ENCODE data around the gene TK1. TPM values are rescaled to one million over a fixed set of nuclear protein-coding genes. Genes with fewer than 3 reads are reported as not detected.

Gene TK1
- total RNA-seq, 1 donor = 87.2 TPM

DNA sequence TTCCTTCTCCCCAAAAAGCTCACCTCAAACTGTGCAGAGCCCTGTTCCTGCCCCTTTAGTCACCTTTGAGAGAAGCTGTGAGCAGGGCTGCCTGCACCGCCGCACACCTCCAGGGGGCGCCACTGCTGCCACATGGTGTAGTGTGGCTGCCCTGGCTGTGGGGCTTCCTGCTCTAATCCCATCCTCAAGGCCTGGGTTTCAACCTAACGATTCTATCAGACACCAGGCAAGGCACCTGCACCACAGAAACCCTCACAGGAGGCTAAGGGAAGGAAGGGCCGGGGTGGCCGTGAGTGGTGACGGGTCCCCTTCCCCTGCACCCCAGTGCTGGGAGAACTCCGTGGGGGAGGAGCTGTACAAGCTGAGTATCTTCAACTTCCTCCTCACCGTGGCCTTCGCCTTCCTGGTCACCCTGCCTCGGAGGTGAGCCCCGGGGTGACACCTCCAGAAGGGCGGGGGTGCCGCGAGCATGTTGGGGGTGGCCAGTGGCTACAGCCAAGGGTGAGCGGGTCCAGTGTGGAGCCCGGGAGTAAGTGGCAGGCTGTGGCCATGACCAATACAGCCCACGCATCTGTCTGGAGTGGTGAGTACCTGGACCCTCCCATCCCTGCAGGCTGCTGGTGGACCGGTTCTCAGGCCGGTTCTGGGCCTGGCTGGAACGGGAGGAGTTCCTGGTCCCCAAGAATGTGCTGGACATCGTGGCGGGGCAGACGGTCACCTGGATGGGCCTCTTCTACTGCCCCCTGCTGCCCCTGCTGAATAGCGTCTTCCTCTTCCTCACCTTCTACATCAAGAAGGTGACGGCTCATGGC is 49.3 kb downstream of the TK1 start:
- no peak overlapping the region for H3K4me3 ChIP-seq (ENCODE audit: low read depth, low read length)
- no peak for DNase-seq (ENCODE audit: low read depth)
- TF ChIP-seq, protein P1, sequence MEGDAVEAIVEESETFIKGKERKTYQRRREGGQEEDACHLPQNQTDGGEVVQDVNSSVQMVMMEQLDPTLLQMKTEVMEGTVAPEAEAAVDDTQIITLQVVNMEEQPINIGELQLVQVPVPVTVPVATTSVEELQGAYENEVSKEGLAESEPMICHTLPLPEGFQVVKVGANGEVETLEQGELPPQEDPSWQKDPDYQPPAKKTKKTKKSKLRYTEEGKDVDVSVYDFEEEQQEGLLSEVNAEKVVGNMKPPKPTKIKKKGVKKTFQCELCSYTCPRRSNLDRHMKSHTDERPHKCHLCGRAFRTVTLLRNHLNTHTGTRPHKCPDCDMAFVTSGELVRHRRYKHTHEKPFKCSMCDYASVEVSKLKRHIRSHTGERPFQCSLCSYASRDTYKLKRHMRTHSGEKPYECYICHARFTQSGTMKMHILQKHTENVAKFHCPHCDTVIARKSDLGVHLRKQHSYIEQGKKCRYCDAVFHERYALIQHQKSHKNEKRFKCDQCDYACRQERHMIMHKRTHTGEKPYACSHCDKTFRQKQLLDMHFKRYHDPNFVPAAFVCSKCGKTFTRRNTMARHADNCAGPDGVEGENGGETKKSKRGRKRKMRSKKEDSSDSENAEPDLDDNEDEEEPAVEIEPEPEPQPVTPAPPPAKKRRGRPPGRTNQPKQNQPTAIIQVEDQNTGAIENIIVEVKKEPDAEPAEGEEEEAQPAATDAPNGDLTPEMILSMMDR (IDR thresholded peaks at IDR 0.05; ENCODE audit: insufficient read depth, low read depth, low read length) = peak; percentile 44

DNA sequence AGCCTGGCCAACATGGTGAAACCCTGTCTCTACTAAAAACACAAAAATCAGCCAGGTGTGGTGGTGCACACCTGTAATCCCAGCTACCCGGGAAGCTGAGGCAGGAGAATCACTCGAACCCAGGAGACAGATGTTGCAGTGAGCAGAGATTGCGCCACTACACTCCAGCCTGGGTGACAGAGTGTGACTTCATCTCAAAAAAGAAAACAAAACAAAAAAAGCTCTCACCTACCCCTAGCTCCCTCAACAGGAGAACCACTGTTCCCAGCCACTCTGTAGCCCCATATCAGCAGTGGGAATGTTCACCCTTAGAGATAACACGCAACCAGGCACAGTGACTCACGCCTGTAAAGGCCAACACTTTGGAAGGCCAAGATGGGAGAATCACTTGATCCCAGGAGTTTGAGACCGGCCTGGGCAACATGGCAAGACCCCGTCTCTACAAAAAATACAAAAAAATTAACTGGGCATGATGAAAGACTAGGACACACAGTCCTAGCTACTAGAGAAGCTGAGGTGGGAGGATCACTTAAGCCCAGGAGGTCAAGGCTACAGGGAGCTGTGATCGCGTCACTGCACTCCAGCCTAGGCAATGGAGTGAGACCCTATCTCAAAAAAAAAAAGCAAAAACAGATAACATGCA is 50.9 kb downstream of the TK1 start:
- no peak overlapping the region for H3K4me3 ChIP-seq (ENCODE audit: low read depth, low read length)
- TF ChIP-seq, protein P1 (IDR thresholded peaks at IDR 0.05; ENCODE audit: insufficient read depth, low read depth, low read length) = no peak
- peak; percentile 45 for DNase-seq (ENCODE audit: low read depth)

DNA sequence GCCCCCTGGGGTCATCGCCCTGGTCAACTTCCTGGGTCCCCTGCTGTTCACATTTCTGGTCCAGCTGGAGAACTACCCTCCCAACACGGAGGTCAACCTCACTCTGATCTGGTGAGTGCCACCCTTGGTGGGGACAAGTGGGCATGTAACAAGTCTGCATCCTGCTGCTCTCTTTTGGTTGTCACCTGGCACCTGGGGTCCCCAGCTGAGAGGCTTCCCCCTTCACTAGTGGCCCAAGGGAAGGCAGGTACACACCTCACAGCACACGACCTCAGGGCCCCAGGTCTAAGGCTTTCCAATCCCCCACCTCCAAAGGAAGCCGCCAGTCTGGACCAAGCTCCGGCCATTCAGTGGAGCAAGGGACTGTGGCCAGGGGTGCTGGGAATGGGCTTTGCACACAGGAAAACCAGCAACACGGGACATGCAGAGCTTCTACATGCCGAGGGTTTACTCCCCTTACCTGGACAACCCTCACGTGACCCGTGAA is 51.9 kb downstream of the TK1 start:
- H3K4me3 ChIP-seq (ENCODE audit: low read depth, low read length) = no peak overlapping the region
- TF ChIP-seq, protein P1 (IDR thresholded peaks at IDR 0.05; ENCODE audit: insufficient read depth, low read depth, low read length) = no peak
- DNase-seq (ENCODE audit: low read depth) = no peak

DNA sequence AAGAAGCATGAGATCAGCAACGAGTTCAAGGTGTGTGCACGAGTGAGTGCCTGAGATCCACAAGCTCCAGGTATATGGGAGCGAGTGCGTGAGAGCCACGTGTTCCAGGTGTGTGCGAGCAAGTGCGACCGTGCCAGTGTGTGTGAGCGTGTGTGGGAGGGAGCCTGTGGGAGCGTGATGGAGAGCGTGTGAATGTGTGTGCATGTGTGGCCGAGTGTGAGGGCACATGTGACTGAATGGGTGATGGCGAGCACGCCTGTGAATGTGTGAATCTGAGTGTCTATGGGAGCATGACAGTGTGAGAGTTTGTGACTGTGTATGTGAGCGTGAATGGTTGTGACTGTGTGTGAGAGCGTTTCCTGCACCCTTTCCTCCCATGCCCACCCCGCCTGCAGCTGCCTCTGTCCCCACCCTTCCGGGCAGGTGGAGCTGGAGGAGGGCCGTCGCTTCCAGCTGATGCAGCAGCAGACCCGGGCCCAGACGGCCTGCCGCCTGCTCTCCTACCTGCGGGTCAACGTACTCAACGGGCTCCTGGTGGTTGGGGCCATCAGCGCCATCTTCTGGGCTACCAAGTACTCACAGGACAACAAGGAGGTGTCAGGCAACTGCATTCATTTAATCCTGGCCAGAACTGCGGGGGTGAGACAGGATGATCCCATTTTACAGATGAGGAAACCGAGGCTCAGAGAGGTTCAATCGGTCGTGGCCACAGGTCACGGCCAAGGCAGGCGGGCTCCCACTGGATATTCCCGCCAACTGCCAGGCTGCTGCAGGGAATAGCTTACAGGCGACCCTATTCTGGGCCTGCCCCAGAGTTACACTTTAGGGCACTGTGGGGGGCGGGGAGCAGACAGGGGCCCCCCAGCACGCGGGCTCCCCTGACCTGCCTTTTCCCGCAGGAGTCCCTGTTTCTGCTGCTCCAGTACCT is 52.6 kb downstream of the TK1 start:
- DNase-seq (ENCODE audit: low read depth) = peak; percentile 36
- H3K4me3 ChIP-seq (ENCODE audit: low read depth, low read length) = no peak overlapping the region
- TF ChIP-seq, protein P1 (IDR thresholded peaks at IDR 0.05; ENCODE audit: insufficient read depth, low read depth, low read length) = peak; percentile 42

DNA sequence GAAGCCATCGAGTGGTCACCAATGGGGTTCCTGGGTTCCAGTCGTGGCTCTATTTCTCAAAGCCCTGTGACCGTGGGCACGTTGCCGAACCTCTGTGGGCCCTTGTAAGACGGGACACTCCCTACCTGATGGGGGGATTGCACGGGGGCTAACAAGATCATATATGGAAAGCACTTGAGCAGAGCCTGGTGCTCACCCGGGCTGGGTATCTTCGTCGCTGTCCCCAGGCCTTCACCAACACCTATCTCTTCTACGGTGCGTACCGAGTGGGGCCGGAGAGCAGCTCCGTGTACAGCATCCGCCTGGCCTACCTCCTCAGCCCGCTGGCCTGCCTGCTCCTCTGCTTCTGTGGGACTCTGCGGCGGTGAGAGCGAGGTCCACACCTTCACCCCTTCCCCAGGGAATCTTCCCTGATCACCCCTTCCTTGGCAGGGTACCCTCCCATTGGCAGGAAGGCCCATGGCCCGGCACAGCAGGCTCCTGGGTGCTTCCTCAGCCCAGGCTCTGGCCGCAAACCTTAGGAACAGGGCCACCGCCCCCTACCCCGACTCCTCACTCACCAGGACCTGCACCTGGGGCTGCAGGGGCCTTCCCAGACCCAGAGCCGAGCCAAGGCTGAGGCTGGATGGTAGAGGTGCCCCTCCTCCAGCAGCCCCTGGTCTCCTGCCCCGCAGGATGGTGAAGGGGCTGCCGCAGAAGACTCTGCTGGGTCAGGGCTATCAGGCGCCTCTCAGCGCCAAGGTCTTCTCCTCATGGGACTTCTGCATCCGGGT is 53.5 kb downstream of the TK1 start:
- TF ChIP-seq, protein P1 (IDR thresholded peaks at IDR 0.05; ENCODE audit: insufficient read depth, low read depth, low read length) = no peak
- DNase-seq (ENCODE audit: low read depth) = no peak
- H3K4me3 ChIP-seq (ENCODE audit: low read depth, low read length) = no peak overlapping the region

DNA sequence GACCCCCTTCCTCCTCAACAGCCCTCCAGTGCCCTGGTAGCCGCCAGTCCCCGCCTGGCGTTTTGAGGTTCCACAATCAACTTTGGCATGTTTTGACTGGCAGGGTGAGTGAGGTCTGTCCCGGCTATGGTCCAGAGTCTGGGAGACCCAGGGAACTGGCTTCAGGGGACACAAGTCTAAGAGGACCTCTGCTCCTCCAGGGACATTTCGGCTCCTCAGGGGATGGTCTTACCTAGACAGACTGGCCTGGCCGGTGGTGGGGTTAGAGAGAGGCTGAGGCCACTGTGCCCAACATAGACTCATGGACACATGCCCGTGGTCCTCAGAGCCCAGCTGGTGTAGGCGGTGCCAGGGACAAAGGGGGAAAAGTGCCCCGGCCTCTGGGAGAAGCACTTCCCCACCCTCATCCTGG is 54.1 kb downstream of the TK1 start:
- H3K4me3 ChIP-seq (ENCODE audit: low read depth, low read length) = no peak overlapping the region
- DNase-seq (ENCODE audit: low read depth) = no peak
- TF ChIP-seq, protein P1 (IDR thresholded peaks at IDR 0.05; ENCODE audit: insufficient read depth, low read depth, low read length) = no peak
